ENCODE results near the gene HMG20A.

DNA sequence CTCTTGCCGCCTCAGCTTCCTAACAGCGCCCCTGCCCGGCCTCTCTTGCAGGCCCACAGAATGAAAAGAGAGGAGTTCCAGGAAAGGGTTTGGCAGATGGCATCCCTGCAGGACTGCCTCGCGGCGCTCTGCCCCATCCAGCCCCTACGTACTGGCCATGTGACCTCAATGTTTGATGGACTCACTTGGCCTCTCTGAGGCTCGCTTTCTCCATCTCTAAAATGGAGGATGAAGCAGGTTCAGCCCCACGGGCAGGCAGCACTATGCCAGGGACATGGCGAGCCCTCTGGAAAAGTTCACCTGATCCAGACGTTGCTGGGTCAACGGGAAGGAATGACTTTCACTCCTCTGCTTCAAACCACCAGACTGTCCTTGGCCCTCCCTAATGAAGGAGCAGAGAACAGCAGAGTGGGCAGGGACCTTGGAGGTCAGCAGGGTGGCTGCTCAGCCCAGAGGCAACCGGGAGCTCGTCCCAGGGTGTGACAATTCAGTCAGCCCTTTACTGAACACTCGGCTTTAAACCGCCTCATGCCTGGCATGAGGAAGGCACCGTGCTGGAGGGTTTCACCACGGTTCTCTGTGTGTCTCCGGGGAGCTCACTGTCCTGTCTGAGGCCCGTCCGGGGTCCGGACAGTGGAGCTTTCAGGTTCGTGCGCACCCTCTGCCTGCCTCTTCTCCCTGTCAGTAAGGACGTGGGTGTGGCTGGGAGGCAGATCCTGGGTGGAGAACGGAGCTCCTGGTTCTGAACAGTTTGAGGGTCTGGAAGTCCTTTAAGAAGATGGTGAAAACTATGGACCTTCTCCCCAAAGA lies 110.7 kb downstream of the HMG20A start:
- TF ChIP-seq, protein P1, sequence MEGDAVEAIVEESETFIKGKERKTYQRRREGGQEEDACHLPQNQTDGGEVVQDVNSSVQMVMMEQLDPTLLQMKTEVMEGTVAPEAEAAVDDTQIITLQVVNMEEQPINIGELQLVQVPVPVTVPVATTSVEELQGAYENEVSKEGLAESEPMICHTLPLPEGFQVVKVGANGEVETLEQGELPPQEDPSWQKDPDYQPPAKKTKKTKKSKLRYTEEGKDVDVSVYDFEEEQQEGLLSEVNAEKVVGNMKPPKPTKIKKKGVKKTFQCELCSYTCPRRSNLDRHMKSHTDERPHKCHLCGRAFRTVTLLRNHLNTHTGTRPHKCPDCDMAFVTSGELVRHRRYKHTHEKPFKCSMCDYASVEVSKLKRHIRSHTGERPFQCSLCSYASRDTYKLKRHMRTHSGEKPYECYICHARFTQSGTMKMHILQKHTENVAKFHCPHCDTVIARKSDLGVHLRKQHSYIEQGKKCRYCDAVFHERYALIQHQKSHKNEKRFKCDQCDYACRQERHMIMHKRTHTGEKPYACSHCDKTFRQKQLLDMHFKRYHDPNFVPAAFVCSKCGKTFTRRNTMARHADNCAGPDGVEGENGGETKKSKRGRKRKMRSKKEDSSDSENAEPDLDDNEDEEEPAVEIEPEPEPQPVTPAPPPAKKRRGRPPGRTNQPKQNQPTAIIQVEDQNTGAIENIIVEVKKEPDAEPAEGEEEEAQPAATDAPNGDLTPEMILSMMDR (IDR thresholded peaks at IDR 0.05): no peak
- no peak for TF ChIP-seq POLR2A (IDR thresholded peaks at IDR 0.05)

Measured in Peyer's patch (tissue), 4 donors.